ENCODE results near the gene TCF12. TPM values are rescaled to one million over a fixed set of nuclear protein-coding genes. Genes with fewer than 3 reads are reported as not detected.

The TCF12 gene
- total and polyA plus RNA-seq, 2 of the 8 experiments (the other 6 are each of a cell fraction or from before 2014, with no cell fraction given): 85.8 to 101 TPM

DNA sequence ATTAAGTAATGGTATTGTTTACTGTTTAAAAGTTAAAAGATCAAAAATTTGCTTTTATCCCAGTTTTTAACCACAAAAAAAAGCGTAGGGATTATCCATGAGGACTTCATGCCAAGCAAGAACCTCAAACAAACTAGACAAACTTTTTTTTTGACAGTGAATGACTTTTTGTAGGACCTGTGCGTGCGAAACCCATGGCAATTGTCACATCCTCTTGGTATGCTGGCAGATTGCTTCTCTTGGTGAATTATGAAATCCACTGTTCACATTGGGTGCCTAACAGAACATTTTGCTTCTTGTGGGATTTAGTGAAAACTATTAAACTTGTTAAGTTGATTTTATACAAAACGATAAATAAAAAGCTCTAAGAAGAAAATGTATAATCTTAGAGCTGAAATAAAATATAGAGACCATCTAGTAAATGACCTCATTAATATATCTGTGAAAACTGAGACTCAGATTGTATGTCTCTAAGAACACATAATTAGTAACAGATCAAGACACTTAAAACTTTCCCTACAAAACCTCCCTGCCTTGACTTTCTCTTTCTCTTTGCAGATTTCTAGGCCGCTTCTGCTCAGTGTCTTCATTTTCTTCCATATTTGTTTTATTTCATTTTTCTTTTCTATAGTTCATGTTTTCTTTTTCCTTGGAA lies 370.6 kb downstream of the TCF12 start (continued):
- TF ChIP-seq, protein P1, sequence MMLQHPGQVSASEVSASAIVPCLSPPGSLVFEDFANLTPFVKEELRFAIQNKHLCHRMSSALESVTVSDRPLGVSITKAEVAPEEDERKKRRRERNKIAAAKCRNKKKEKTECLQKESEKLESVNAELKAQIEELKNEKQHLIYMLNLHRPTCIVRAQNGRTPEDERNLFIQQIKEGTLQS (IDR thresholded peaks at IDR 0.05; ENCODE audit: insufficient read depth, low read depth, low read length): no peak
- TF ChIP-seq, protein P2, sequence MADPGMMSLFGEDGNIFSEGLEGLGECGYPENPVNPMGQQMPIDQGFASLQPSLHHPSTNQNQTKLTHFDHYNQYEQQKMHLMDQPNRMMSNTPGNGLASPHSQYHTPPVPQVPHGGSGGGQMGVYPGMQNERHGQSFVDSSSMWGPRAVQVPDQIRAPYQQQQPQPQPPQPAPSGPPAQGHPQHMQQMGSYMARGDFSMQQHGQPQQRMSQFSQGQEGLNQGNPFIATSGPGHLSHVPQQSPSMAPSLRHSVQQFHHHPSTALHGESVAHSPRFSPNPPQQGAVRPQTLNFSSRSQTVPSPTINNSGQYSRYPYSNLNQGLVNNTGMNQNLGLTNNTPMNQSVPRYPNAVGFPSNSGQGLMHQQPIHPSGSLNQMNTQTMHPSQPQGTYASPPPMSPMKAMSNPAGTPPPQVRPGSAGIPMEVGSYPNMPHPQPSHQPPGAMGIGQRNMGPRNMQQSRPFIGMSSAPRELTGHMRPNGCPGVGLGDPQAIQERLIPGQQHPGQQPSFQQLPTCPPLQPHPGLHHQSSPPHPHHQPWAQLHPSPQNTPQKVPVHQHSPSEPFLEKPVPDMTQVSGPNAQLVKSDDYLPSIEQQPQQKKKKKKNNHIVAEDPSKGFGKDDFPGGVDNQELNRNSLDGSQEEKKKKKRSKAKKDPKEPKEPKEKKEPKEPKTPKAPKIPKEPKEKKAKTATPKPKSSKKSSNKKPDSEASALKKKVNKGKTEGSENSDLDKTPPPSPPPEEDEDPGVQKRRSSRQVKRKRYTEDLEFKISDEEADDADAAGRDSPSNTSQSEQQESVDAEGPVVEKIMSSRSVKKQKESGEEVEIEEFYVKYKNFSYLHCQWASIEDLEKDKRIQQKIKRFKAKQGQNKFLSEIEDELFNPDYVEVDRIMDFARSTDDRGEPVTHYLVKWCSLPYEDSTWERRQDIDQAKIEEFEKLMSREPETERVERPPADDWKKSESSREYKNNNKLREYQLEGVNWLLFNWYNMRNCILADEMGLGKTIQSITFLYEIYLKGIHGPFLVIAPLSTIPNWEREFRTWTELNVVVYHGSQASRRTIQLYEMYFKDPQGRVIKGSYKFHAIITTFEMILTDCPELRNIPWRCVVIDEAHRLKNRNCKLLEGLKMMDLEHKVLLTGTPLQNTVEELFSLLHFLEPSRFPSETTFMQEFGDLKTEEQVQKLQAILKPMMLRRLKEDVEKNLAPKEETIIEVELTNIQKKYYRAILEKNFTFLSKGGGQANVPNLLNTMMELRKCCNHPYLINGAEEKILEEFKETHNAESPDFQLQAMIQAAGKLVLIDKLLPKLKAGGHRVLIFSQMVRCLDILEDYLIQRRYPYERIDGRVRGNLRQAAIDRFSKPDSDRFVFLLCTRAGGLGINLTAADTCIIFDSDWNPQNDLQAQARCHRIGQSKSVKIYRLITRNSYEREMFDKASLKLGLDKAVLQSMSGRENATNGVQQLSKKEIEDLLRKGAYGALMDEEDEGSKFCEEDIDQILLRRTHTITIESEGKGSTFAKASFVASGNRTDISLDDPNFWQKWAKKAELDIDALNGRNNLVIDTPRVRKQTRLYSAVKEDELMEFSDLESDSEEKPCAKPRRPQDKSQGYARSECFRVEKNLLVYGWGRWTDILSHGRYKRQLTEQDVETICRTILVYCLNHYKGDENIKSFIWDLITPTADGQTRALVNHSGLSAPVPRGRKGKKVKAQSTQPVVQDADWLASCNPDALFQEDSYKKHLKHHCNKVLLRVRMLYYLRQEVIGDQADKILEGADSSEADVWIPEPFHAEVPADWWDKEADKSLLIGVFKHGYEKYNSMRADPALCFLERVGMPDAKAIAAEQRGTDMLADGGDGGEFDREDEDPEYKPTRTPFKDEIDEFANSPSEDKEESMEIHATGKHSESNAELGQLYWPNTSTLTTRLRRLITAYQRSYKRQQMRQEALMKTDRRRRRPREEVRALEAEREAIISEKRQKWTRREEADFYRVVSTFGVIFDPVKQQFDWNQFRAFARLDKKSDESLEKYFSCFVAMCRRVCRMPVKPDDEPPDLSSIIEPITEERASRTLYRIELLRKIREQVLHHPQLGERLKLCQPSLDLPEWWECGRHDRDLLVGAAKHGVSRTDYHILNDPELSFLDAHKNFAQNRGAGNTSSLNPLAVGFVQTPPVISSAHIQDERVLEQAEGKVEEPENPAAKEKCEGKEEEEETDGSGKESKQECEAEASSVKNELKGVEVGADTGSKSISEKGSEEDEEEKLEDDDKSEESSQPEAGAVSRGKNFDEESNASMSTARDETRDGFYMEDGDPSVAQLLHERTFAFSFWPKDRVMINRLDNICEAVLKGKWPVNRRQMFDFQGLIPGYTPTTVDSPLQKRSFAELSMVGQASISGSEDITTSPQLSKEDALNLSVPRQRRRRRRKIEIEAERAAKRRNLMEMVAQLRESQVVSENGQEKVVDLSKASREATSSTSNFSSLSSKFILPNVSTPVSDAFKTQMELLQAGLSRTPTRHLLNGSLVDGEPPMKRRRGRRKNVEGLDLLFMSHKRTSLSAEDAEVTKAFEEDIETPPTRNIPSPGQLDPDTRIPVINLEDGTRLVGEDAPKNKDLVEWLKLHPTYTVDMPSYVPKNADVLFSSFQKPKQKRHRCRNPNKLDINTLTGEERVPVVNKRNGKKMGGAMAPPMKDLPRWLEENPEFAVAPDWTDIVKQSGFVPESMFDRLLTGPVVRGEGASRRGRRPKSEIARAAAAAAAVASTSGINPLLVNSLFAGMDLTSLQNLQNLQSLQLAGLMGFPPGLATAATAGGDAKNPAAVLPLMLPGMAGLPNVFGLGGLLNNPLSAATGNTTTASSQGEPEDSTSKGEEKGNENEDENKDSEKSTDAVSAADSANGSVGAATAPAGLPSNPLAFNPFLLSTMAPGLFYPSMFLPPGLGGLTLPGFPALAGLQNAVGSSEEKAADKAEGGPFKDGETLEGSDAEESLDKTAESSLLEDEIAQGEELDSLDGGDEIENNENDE (IDR thresholded peaks at IDR 0.05; ENCODE audit: insufficient replicate concordance, low read length): no peak
- TF ChIP-seq EP300 (IDR thresholded peaks at IDR 0.05; ENCODE audit: borderline replicate concordance in 1 of 2, low read depth in 2 of 2, low read length in 2 of 2): no peak
- TF ChIP-seq POLR2A (IDR thresholded peaks at IDR 0.05; ENCODE audit: control extremely low read depth in 1 of 2, low read depth in 2 of 2, low read length in 2 of 2): no peak
- no peak for TF ChIP-seq RFX5 (IDR thresholded peaks at IDR 0.05; ENCODE audit: borderline replicate concordance, low read depth, low read length)
- TF ChIP-seq PHF8 (conservative IDR thresholded peaks at IDR 0.05; ENCODE audit: low read depth, low read length): no peak
- no peak for TF ChIP-seq RNF2 (IDR thresholded peaks at IDR 0.05; ENCODE audit: borderline replicate concordance, low read depth, low read length, missing control alignments, poor library complexity, severe bottlenecking)
- no peak for TF ChIP-seq ZNF274 (IDR thresholded peaks at IDR 0.05; ENCODE audit: borderline replicate concordance, extremely low read depth, low read length)
